Astrocyte (in vitro differentiated cells and primary cell): Measurements from ENCODE around the gene EFCC1.

ENCODE experiments used
- EZH2 ChIP-seq: IDR thresholded peaks from 2 replicates; pipeline ENCODE4 v1.6.1; 2012; ENCODE audit warnings: mild to moderate bottlenecking, low read length, inconsistent platforms; ENCODE audit not compliant: insufficient read depth
- TF ChIP-seq, protein P1 (sequence below): IDR thresholded peaks from 2 replicates; pipeline ENCODE4 v1.5.1; 2011; ENCODE audit warnings: low read depth, mild to moderate bottlenecking, inconsistent platforms, low read length, moderate library complexity; ENCODE audit not compliant: insufficient read depth

DNA sequence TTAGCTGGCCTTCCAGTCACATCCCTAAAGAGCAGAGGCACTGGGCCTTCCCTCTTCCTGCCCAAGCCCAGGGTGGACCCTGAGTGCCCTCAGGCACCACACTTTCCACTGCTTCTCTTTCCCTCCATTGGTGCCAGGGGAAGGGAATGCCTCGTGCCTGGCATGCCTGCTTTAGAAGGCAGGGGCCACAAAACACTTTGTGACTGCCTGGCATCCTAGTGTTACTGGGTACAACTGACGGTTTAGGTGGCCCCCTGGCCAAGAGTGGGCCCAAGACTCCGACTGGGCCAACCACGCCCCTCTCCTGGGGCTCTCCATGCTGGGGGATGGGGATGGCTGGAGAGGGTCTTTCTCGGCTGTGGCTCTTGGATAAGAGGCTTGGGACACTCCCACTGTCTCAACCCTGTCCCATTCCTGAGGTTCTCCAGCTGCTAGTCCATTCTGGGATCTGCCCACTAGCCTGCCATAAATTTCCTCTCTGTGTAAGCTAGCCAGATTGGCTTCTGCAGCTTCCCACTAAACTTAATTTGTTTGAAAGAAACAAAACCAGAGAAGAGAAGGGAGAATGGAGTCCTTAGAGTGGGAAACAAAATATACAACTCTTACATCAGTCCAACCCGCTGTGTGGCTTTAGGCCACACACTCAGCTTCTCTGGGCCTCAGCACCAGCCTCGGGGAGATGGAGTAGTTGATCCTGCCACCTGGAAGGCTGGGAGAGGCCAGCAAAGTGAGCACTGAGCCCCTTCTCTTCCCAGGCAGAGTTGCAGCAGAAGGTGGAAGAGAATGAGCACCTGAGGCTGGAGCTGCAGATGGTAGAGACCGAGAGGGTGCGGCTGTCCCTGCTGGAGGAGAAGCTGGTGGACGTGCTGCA, 35.4 kb downstream of the EFCC1 start:
- TF ChIP-seq, protein P1, sequence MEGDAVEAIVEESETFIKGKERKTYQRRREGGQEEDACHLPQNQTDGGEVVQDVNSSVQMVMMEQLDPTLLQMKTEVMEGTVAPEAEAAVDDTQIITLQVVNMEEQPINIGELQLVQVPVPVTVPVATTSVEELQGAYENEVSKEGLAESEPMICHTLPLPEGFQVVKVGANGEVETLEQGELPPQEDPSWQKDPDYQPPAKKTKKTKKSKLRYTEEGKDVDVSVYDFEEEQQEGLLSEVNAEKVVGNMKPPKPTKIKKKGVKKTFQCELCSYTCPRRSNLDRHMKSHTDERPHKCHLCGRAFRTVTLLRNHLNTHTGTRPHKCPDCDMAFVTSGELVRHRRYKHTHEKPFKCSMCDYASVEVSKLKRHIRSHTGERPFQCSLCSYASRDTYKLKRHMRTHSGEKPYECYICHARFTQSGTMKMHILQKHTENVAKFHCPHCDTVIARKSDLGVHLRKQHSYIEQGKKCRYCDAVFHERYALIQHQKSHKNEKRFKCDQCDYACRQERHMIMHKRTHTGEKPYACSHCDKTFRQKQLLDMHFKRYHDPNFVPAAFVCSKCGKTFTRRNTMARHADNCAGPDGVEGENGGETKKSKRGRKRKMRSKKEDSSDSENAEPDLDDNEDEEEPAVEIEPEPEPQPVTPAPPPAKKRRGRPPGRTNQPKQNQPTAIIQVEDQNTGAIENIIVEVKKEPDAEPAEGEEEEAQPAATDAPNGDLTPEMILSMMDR, result no peak
- TF ChIP-seq EZH2, result no peak
